ENCODE results near the gene PPP1CB.
A peak's percentile ranks its signal among the peaks of the same experiment; 100 is the strongest.
"Not testable (repeated sequence)": the region's sequence is repeated elsewhere in the genome, so short reads cannot be mapped to it uniquely, and the experiment has no call there.

PPP1CB gene

GRCh38 chr2:28751252-28751955 lies at the start of gene PPP1CB:
PPP1CB (plus strand) TSS chr2:28751830; CDS start chr2:28752125, 295 bp downstream.
- DNase-seq (ENCODE audit: low read depth): peak; percentile 98

DNA sequence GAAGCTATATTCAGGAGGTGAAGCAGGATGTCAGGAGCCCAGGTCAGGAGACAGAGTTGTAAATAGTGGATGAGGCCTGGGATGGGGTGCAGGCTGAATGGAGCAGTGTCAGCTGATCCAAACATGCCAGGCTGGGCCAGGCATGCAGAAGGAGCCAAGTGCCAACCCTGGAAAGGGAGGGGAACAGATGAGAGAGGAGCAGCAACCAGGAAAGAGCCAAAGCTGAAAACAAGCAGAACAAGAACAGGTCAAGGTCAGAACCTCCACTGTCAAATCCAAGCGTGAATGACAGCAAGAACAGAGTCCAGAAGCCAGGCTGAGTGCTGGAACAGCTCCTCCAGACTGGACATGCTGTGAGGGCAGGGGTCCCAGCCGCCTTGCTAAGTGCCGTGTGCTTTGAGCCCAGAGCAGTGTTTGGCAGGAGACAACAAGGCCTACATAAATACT lies 49.2 kb upstream of the PPP1CB start:
- DNase-seq (ENCODE audit: low read depth): no peak

- no peak for DNase-seq (ENCODE audit: low read depth)
Observed at GRCh38 chr2:28702878-28703277, 48.8 kb upstream of the PPP1CB start.

DNA sequence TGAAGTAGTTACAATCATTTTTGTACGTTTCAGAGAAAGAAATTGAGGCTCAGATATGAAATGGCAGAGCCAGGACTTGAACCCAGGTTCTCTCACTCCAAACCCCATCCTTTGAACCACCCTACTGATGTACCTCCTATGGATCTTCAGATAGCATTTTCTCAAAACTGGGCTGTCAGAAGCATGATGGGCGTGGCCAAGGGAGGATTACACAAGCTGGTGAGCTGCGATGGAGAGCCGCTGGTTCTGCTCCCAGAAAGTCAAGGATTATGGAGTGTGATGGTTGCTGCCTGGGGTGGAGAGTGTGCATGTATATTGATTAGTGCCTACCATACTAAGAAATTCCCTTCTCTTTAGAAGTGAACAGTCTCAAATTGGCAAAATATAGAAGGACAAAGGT lies 47.0 kb upstream of the PPP1CB start:
- DNase-seq (ENCODE audit: low read depth): no peak

DNA sequence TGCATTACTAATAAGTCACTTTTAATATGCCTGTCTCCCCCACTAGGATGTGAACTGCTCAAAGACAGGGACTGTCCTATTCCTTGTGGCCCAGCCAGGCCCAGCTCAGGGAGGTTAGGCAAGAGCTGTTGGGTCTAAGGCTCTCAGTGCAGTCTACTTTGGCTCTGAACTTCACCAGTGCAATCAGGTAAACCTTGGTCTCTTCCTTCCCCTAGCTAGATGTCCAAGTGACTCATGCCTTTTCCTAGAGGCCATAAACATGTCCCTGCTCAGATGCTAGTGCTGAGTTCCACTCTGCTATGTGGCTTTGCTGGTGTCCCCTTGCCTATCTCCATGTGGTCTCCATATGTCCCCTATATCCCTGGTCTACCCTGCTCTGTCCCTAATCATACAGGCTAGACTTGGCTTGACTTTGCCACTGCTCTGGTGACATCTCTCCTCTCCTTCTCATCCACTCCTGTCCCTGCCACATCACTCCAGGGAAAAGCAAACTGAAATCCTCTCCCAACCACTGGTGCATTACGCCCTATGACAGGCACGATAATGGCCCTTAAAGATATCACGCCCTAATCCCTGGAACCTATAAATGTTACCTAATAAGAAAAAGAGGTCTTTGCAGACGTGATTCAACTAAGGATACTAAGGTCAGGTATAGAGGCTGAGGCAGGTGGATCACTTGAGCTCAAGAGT lies 45.7 kb upstream of the PPP1CB start:
- DNase-seq (ENCODE audit: low read depth): no peak

GRCh38 chr2:28707592-28707991 lies 44.0 kb upstream of the PPP1CB start:
- no peak for DNase-seq (ENCODE audit: low read depth)

DNA sequence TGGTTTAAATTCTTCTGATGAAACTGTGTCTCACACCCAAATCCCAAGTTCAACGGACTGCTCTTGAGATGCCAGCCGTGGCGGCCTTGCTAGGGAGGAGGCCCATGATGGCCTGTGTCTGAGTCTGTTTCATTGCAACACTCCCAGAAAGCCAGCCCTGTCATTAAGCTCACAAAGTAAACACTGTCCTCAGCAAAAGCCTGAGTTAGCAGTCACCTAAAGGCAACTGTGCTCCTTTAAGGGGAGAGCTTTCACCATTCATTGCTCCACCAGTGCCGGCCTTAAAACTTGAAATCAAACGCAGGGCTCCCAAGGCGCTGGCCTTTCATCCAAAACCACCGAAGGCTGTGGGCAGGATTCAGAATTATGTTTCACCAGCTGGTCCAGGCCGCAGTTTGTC lies 42.5 kb upstream of the PPP1CB start:
- no peak for DNase-seq (ENCODE audit: low read depth)

- no peak for DNase-seq (ENCODE audit: low read depth)
Observed at GRCh38 chr2:28710545-28710944, 41.1 kb upstream of the PPP1CB start.

- no peak for DNase-seq (ENCODE audit: low read depth)
Observed at GRCh38 chr2:28713577-28714298, 37.9 kb upstream of the PPP1CB start.

- DNase-seq (ENCODE audit: low read depth): no peak
Observed at GRCh38 chr2:28716265-28716865, 35.3 kb upstream of the PPP1CB start.

DNA sequence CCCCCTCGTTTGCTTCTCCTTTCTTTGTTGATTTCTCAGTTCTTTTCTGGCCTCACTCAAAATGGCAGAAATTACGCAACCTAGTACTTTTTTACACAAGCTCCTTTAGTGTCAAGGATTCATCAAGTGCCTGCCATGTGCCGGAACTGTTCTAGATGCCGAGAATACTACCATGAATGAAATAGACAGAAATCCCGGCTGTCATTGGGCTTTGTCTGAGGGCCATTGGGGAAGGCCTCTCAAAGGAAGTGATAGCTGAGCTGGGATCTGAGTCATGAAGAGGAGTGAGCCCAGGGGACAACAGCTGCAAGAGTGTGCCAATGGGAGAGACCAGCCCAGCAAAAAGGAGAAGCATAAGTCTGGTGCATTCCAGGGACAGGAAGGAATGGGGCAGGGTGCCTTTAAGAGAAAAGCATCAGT lies 34.3 kb upstream of the PPP1CB start:
- no peak for DNase-seq (ENCODE audit: low read depth)

DNA sequence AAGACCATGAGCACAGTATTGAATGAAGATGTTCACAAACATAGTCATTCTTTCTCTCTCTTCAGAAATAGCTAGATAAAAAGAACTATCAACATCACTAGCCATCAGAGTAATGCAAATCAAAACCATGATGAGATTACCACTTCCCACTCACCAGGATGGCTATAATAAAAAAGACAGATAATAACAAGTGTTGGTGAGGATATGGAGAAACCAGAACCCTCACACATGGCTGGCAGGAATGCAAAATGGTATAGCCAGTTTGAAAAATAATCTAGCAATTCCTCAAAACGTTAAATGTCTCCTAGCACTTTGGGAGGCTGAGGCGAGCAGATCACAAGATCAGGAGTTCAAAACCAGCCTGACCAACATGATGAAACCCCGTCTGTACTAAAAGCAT lies 31.3 kb upstream of the PPP1CB start:
- DNase-seq (ENCODE audit: low read depth): no peak

- DNase-seq (ENCODE audit: low read depth): no peak
Observed at GRCh38 chr2:28721601-28722191, 29.9 kb upstream of the PPP1CB start.

DNA sequence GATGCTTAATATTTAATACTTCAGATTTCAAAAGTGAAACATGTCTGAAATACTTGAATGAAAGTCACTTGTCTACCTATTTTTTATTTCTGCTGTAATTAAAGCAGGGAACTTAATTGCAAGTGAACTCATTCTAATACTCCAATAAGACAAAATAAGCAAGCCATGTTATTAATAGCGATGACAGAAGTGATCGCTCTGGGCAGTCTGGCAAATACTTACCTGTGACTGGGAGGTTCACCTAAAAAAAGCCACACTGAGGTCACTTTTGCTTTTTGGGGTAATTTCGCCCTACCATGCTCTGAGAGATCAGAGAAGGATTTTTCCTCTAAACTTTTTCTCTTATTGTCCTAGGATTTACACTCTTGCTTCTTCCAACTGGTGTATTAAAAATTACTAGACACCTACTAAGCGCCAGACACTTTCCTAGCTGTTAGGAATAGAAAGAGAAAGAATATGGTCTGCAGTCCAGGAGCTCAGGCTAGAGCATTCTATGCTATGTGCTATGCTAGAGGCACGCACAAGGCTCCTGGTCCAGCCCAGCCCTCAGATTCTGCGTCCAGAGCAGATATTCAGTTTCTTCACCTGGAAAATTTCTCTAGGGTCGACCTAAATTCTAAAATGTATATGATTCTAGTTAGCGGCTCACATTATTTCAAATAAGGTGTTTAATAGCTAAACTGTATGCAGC lies 26.5 kb upstream of the PPP1CB start:
- DNase-seq (ENCODE audit: low read depth): no peak

- no peak for DNase-seq (ENCODE audit: low read depth)
Observed at GRCh38 chr2:28726177-28726576, 25.5 kb upstream of the PPP1CB start.

GRCh38 chr2:28729698-28730097 lies 21.9 kb upstream of the PPP1CB start:
- DNase-seq (ENCODE audit: low read depth): no peak

GRCh38 chr2:28730641-28731146 lies 20.9 kb upstream of the PPP1CB start:
- no peak for DNase-seq (ENCODE audit: low read depth)

DNA sequence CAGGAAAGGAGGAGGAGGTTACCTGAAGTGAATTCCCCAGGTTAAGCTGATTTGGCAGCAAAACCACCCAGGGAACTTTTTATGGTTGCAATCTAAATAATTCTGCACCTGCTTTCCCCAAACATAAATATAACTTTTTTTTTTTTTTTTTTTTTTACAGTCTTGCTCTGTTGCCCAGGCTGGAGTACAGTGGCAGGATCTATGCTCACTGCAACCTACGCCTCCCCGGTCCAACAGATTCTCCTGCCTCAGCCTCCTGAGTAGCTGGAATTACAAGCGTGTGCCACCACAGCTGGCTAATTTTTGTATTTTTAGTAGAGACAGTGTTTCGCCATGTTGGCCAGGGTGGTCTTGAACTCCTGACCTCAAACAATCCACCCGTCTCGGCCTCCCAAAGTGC lies 16.1 kb upstream of the PPP1CB start:
- DNase-seq (ENCODE audit: low read depth): no peak

DNA sequence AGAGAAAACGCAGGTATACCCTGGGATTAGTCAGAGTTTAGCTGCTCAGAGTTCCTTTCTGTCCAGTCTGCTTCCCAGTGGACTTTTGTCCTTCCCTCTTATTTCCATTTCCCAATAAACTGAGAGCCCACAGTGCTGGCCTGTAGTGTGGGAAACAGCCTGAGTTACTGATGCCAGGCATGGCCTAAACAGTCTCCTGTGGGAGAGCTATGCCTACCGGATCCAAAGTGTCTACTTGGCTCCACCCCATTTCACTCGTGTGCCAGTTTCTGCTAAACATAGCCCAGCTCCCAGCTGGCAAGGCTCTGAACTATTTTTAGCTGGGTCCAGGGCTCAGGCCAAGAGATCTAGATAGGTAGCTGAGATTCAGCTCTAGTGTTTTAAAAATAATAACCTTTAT lies 15.6 kb upstream of the PPP1CB start:
- no peak for DNase-seq (ENCODE audit: low read depth)

DNA sequence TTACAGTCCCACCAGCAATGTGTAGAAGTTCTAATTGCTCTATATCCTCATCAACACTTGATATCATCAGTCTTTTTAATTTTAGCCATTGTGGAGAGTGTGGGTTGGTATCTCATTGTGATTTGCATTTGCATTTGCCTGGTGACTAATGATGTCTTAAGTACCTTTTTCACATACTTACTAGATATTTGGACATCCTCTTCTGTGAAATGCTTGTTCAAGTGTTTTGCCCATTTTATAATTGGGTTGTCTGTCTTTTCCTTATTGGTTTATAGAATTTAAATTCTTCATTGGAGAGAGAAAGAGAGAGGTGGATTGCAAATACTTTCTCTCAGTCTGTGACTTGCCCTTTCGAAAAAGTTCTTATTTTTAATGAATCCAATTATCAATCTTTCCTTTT lies 14.0 kb upstream of the PPP1CB start:
- no peak for DNase-seq (ENCODE audit: low read depth)

DNA sequence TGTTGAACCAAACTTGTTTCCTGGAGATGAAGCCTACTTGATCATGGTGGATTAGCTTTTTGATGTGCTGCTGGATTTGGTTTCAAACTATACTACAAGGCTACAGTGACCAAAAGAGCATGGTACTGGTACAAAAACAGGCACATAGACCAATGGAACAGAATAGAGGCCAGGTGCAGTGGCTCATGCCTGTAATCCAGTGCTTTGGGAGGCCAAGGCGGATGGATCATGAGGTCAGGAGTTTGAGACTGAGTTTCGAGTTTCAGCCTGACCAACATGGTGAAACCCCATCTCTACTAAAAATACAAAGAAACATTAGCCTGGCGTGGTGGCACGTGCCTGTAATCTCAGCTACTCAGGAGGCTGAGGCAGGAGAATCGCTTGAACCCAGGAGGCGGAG lies 9.0 kb upstream of the PPP1CB start:
- not testable (repeated sequence) for DNase-seq (ENCODE audit: low read depth)
